ENCODE data around the gene RAB6D.
"Not testable (repeated sequence)": the region's sequence is repeated elsewhere in the genome, so short reads cannot be mapped to it uniquely, and the experiment has no call there.

The RAB6D gene

DNA sequence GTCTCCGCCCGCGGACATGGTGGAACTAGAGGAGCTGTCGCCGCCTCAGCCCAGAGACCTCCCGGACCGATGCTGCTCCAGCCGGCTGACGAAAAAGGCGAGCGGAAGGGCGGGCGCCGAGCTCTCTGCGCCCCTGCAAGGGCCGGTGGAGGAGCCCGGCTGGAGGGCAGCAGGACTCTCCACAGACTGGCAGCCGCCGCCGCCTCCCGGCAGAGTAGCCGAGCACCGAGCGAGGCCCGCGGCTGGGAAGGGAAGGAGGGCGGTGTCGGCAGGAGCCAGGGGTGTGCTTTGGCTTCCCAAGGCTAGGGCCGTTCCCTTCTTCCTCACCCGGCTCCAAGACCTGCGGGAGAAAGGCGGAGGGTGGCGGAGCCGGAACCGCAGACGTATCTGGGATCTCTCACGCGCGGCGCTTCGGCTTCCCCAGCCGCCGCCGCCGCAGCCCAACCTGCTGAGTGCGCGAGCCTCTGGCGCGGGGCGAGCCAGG lies at the start of gene RAB6D:
Gene RAB6D (minus strand): TSS at position 466 of the 484 bp plus-strand sequence. CDS start 448 bp downstream, at position 18.
- DNase-seq (ENCODE audit: low read depth in 2 of 2) = not testable (repeated sequence)

DNA sequence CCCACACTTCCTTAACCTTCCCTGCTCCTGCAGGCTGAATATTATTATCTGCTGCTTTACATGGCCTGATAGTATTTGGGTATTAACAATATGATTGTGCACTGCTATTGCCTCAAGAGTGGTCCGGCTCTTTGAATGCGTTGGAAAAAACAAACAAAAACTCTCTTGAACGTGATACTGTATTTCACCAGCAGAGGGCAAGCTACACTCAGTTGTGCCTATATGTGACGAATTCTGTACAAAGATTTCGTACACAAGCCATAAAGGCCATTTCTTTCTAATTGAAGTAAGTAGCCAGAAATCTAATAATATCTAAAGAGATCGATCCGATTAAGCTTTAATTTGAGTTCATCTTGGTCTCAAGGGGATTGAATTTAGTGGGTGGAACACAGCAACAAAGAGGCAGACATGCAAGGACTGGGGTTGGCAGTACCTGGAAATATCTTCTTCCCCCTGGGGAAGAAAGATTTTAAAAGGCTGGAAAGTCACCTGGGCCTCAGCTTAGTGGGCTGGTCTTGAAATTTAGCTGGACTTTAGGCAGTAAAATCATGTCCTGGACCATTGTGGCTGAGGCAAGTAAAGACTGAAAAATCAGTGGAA lies 49.3 kb upstream of the RAB6D start:
- no peak for DNase-seq (ENCODE audit: low read depth in 2 of 2)

DNA sequence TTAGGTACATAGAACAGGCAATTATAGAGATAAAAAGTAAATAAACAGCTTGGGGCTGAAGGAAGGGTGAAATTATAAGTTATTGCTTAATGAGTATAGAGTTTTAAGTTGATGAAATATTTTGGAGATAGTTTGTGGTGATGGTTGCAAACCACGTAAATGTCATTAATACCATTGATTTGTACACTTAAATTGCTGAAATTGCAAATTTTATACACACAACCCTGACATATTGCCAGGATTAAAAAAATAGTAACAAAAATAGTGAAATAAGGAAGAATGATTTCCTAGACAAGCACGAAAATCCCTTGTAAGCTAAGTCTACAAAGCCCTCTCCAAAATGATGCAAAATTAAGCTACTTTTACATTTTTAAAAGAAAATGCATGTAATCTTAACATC lies 46.2 kb upstream of the RAB6D start:
- no peak for DNase-seq (ENCODE audit: low read depth in 2 of 2)

DNA sequence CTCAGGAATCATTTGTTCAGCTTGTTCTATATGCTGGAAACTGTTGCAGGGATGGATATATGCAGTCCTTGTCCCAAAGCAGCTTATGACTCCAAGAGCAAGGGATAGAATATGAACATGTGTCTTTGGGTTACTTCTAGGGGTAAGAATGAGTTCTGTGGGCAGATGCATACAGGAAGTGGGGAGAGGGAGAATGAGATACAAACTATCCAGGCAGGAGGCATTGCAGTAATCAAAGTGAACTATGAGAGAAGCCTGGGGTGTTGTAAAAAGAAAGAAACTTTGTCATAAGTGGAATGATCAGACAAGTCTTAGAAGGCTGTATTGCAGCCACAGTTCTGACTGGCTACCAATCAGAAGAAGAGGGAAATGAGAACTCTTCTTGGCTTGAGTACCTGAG lies 44.8 kb upstream of the RAB6D start:
- DNase-seq (ENCODE audit: low read depth in 2 of 2) = no peak

GRCh38 chr2:131408207-131408606 lies 44.2 kb upstream of the RAB6D start:
- no peak for DNase-seq (ENCODE audit: low read depth in 2 of 2)

DNA sequence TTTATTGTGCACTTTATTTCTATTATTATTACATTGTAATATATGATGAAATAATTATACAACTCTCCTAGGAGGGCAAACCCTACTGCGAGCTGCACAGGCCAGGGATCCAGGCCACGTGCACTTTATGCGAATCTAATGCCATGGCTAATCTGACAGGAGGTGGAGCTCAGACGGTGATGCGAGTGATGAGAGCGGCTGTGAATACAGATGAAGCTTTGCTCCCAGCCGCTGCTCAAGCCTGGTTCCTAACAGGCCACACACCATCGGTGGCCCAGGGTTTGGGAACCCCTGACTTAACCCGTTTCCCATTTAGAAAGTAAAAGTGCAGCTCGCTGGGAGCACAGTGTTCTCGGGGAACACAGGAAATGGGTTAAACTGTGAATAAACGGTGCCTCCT lies 40.8 kb upstream of the RAB6D start:
- DNase-seq (ENCODE audit: low read depth in 2 of 2) = no peak

DNA sequence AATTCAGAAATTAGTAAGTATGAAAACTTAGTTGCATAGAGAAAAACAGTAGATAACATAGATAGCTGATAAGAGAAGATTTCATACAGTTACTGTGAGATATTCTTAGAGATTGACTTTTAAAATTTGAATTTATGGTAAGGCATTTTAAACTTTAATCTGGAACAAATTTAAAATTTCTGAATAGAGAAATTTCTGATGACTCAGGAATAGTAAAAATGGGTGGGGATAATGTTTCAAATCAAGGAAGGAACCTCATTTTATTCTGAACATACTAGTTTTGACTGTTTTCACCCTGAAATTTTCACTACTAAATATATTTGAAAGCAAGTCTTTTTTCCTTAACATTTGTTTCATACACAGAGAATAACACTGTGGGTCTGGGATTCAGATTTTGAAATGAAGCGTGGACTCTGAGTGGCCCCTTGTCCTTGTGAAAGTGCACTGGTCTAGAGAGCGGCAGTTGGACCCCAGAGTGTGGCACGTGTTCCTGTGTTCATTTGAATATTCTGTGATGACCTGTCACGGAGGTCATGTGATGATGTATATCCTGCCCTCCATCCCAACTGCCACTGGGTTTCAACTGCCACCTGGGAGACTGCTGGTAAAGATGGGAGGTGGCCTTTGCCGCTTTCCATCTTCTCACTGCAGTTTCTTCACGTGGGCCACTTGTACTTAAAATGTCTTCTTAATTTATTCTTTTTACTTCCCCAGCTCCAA lies 38.5 kb upstream of the RAB6D start:
- DNase-seq (ENCODE audit: low read depth in 2 of 2) = no peak

DNA sequence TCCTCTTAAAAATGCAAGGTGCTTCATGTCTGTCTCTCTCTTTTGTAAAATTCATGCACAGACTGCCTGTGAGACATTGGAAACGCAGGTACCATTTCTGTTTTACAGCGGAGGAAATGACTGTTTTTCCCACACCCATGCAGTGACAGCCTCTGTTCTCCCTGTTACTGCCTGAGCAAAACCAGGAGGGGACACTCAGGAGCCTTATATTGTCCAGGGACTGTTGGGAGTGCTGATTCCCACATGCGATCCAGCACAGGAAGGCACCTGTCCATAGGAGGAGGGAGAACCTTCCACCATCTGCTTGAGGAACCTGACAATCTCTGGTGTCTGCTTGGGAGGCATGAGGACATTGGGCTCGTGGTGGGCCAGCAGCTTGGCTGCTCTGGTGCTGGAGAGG lies 36.9 kb upstream of the RAB6D start:
- DNase-seq (ENCODE audit: low read depth in 2 of 2) = no peak

DNA sequence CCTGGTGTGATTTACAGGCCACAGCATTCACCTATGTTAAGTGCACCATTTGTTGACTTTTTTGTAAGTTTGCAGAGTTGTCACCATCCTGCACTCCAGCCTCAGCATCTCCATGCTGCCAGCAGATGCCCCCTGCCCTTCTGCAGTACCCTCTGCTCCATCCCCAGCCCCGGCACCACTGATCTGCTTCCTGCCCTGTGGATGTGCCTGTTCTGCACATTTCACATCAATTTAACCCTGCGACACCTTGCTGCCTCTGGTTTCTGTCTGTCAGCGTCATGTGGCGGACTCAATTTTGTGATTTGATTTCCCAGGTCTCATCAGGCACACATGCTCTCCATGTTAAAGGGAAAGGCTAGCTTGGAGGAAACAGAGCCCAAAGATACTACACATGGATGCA lies 36.5 kb upstream of the RAB6D start:
- not testable (repeated sequence) for DNase-seq (ENCODE audit: low read depth in 2 of 2)

- not testable (repeated sequence) for DNase-seq (ENCODE audit: low read depth in 2 of 2)
Observed at GRCh38 chr2:131396209-131396608, 32.2 kb upstream of the RAB6D start.

DNA sequence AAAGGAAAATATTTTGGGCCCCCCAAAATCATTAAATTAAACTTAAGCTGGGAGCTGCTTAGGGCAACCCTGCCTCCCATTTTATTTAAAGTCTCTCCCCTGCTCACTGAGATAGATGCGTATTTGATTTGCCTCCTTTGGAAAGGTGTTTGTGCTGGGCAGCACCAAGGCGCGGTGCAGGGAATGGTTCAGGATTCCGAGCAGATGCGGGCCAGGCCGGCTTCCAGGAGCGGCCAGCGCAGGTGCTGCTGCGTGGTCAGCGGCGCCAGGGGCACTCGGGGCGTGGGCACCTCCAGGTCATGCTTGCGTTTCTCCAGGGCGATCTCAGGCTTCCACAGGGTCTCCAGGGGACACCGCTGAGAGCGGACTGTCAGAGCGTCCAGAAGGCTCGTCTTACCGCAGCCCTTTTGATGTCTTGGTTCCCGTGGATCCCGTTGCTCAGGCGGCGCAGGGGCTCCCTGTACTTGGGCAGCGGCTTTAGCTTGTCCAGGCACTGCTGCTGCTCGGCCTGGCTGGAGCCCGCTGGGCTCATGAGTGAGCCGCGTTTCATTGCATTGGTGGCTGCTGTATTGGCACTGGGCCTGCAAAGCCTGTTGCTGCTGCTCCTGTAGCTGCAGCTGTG lies 31.2 kb upstream of the RAB6D start:
- DNase-seq (ENCODE audit: low read depth in 2 of 2) = not testable (repeated sequence)

- DNase-seq (ENCODE audit: low read depth in 2 of 2) = no peak
Observed at GRCh38 chr2:131394147-131394931, 30.4 kb upstream of the RAB6D start.

DNA sequence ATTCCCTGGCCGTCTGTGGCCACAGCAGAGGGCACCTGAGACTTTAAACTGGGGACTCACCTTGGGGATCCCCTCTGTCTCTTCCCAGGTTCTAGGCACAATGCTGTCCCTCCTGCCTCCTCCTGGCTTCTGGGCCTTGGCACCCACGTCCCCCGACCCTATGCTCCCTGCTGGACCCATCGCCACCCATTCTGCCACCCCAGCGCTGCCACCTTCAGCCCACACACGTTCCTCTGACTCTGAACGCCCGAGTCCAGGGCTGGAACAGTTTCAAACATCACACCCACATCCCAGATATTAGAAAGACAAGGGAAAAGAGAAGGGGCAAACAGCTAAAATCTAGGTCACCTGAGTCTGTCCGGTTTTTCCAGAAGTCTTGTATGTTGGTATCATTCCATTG lies 28.0 kb upstream of the RAB6D start:
- not testable (repeated sequence) for DNase-seq (ENCODE audit: low read depth in 2 of 2)

DNA sequence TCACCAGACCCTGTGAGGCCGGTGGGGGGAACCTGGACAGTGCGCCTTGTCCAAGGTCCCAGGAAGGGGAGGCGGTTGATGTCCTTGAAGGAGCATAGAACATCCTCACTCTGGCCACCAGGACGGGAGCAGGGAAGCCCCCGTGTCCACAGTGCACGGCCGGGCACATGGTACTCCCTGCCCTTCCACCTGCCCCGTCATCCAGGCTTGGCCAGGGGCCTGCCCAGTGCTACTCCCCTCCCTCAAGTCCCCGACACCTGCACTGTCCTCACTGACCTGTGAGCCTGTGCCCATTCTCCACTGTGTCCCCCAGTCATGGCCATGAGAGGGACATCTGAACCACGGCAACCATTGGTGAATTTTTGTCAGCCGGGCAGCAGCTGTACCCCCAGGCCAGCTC lies 27.5 kb upstream of the RAB6D start:
- DNase-seq (ENCODE audit: low read depth in 2 of 2) = not testable (repeated sequence)

GRCh38 chr2:131390495-131391130 lies 26.6 kb upstream of the RAB6D start:
- DNase-seq (ENCODE audit: low read depth in 2 of 2) = not testable (repeated sequence)

- no peak for DNase-seq (ENCODE audit: low read depth in 2 of 2)
Observed at GRCh38 chr2:131389657-131390056, 25.7 kb upstream of the RAB6D start.

DNA sequence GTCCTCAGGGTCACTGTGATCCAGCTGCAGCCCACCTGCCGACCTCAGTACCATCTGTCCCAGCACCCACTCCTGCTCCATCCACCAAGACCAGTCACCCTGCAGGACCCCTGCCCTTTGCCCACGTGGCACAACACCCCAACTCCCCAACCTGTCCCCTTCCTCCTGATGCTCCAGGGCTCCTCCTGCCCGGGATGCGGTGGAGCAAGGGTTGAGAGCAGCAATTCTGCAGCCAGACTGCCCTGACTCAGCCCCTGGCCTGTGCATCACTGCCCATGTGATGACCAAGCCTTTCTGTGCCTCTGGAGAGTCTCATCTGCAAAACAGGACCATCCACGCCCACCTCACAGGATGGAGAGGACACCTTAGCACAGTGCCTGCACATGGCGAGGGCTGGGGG lies 24.9 kb upstream of the RAB6D start:
- DNase-seq (ENCODE audit: low read depth in 2 of 2) = not testable (repeated sequence)

DNA sequence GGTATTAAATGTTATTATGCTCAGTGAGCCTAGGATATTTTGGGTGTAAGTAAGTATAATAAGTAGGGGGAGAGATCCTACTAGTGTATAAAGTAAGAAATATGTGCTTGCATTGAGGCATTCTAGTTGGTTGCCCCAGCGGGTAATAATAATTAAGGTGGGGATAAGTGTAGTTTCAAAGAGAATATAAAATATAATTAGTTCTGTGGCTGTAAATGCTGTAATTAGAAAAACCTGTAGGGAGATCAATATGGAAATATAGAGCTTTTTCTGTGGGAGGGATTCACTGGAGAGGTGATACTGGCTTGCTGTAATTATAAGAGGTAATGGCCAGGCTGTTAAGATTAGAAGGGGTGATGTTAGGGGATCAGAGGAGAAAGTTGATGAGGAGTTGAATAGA lies 9.1 kb upstream of the RAB6D start:
- not testable (repeated sequence) for DNase-seq (ENCODE audit: low read depth in 2 of 2)

GRCh38 chr2:131369954-131370353 lies 6.0 kb upstream of the RAB6D start:
- DNase-seq (ENCODE audit: low read depth in 2 of 2) = no peak

GRCh38 chr2:131368493-131369066 lies 4.6 kb upstream of the RAB6D start:
- DNase-seq (ENCODE audit: low read depth in 2 of 2) = not testable (repeated sequence)

- no peak for DNase-seq (ENCODE audit: low read depth in 2 of 2)
Observed at GRCh38 chr2:131367352-131367751, 3.4 kb upstream of the RAB6D start.
